Hematopoietic multipotent progenitor cell treated with erythropoietin and hydrocortisone succinate and interleukin-3 and kit ligand, for 17 days (in vitro differentiated cells): ENCODE results near the gene PTPRM.

ENCODE experiments used
- DNase-seq: peaks from one replicate; pipeline ENCODE4 v3.0.0-alpha.2; 2015; ENCODE audit warnings: low spot score

PTPRM gene

DNA sequence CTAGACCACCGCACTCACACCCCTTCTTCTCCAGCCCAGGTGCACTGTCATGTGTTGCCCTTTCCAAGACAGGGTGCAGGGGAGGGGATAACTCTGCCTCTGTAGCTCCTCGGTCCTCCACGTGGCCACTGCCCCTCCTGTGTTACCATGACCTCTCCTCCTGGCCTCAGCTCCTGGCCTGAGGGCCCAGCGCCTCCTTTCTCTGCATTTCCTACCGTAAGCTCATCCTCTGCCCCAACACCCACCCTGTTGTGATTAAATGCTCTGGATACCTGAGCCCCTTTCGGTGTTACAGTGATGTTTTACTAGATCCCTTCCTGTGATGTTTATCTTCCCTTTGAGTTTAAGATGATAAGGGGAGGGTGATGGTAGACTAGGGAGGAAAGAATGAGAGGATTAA is 242.3 kb downstream of the PTPRM start:
- no peak for DNase-seq

- no peak for DNase-seq
Observed at GRCh38 chr18:7809978-7810377, 242.9 kb downstream of the PTPRM start.

DNA sequence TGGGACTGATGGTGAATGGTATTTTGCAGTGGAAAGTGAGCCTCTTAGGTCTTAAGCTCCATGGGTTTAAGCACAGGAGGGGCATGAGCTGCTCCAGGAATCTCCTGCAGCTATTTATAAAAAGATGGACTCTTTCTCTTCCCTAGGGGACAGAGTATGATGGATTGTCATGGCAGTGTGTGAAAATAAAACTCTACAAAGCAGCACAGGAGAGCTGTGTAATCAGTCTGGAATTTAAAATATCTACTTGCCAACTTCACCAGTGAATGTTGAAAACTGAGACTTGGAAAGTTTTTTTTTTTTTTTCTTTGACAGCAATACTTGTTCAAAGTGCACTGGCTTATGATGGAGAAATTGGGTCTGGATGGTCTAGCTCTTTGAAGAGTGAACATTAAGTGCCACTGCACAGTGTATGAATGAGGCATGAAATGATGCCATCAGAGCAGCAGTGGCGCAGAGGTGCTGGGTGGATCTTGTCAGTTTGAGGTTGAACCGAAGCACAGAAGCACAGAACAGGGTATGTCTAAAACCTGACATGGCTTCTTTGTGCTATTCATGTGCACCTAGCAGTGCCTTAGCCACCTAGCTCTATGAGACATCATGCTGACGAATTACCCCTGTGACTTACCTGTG is 245.4 kb downstream of the PTPRM start:
- DNase-seq = no peak

DNA sequence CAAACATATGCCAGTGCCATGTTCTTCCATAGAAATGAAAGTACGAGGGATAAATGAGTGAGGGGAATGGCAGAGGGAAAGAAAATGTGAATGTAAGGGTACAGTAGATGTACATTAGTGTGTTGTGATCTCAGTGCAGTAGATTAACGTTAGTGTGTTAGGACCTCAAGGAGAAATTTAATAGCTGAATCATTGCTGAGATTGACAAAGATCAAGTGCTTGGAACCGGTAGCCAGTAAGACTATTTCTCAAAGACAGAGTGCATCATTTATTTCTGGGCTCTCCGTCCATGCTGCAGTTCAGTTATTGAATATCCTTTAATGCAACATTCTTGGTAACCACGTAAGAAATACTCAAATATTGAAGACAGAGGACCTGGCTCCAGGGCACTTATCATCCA is 246.0 kb downstream of the PTPRM start:
- DNase-seq = no peak

DNA sequence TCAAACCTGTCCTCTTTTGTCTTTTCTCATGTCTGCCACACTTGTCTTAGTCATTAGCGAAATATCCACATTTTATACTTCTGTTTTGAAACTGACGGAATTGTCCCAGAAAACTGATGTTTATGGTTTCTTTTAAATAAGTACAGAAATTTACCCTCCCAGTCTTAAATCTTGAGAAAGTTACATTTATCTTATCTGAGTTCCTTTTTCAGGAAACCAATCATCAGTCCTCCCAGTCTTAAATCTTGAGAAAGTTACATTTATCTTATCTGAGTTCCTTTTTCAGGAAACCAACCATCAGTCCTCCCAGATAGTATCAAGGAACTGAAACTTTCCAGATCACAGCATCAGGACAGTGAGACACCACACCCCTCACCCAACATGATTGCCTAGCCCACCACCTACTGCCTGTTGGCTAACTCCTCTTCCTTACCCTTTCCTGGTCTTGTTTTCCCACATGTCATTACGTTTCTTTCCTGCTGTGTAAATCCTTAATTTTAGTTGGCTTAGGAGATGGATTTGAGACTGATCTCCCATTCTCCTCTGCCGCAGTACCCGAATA is 247.7 kb downstream of the PTPRM start:
- no peak for DNase-seq

- no peak for DNase-seq
Observed at GRCh38 chr18:7815787-7816186, 248.7 kb downstream of the PTPRM start.

DNA sequence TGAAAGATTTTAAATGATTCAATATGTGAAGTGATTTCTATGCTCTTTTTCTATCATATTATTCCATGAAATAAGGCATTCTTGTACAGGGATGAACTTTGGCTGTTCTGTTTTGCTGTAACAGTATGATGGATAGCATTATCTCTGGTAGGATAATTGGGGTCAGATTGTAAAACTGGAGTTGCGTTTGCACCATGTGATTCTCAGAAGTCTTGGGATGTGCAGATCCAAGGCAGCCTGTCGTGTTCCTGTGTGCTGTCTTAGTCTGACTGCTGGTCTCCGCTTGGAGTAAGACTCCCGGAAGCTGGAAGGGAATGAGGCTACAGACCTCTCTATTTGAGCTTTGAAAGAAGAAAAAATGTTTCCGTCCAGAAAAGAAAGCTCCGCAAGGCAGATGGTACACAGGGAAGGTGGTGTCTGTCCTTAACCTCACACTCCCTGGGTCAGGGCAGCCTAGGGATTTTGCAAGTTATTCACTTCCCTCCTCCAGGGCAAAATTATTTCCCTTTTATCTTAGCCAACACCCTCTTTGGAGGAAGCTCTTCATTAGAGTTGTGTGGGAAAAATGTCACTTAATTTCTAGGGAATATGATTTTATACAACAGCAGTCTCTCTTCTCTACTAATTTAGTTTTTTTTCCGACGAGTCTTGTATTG is 250.6 kb downstream of the PTPRM start:
- DNase-seq = no peak

GRCh38 chr18:7821784-7822183 is 254.7 kb downstream of the PTPRM start:
- DNase-seq = no peak

DNA sequence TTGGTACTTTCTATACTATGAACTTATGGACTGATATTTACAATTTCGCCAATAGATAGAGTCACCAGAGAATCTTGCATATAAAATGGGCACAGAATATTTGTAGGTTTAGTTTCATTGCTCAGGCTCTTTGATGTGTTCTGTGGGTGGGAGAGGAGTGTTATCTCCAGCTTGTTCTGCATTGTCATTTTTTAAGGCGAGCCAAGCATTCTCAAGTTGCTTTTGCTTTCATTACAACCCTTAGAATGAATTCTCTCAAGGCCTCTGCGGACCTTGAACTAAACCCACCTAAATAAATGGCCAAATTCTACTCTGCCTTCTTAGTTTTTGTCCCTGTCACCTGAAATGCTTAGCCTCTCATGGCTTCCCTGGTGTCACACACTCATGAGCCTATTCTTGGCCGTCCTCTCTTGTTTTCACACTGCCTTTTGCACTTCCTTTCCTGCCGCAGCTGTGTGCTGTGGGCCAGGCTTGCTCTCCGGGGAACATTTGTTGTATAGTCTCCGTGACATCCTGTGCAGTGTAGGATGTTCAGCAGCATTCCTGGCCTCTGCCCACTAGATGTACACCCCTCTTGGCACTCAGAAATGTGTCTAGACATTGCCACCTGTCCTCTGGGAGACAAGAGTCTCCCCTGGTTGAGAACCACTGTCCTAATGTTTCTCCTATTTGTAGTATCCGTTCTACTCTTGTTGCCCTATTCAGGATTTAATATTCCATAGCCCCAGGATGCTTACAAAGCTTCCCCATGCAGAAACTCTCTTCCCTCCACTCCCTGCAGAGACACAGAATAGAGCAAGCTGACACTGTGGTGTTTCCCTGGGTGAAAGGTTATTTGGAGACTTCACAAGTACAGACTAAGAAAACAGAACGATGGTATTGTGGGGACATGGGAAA is 255.6 kb downstream of the PTPRM start:
- DNase-seq = no peak

DNA sequence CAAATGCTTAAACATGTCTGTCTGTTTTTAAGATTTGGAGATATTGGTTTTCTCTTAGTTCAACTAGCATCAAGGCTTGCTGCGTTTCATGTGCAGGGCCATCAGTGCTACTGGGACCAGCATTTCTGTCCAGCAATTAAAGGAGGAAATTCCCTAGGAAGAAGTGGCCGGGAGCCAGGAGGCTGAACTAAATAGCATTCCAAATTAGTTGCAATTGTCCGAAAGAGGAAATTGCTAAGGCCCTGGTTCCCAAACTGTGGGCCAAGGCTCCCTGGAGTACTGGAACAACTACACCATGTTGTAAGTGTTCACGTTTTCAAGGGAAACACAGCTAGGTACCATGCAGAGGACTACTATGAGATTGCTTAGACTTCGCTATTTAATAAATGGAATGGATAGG is 257.9 kb downstream of the PTPRM start:
- no peak for DNase-seq

DNA sequence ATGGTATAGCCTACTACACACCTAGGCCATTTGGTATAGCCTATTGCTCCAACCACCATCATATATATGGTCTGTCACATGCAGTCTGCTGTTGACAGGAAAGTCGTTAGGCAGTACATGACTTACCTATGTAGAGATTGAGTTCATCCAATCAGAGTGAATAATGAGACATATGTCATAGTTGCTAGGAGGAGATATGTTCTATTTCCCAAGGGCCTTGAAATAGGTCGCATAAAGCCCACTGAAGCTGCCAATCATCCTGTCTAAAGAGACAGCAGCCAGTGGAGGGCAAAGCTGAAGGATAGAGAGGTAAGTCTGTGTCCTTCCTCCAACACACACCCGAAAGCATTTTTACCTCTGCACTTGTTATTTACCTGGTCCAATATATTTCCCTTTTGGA is 263.4 kb downstream of the PTPRM start:
- DNase-seq = no peak

DNA sequence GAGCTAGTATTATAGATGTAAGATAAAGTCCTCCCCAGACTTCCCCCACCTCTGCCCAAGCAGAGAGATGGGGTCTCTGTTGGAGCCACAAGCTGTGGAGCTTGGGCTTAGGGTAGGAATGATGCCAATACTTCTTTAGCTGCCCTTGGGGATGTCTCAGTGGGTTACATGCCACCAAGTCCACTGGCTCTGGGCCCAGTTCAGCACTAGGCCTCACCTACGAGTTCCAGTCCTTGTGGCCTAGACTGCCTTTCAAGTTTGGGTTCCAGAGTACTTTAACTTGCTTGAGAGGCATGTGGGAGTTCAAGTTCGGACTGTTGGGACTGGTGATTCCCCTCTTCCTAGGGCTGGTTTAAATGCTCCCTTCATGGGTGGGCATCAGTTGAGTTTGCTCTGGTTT is 272.4 kb downstream of the PTPRM start:
- no peak for DNase-seq

GRCh38 chr18:7840411-7840810 is 273.3 kb downstream of the PTPRM start:
- no peak for DNase-seq

DNA sequence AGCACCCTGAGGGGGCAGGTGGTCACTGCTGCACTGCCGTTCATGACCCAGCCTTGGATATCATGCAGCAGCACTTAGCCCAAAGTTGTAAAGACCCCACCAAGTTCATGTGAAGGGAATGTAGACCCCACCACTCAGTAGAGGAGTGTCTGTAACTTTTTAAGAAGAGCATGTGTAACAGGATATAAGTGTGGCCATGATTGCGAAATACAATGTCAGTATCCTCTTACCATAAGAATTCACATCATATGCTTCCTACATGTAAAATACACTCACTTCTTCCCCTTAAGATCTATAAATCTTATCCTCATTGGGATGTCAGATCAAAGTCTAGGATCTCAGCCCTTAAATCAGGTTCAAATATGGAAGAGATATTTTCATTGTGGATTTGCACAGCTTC is 276.9 kb downstream of the PTPRM start:
- DNase-seq = no peak

- DNase-seq = no peak
Observed at GRCh38 chr18:7844418-7844817, 277.3 kb downstream of the PTPRM start.

- DNase-seq = no peak
Observed at GRCh38 chr18:7846335-7846734, 279.2 kb downstream of the PTPRM start.

DNA sequence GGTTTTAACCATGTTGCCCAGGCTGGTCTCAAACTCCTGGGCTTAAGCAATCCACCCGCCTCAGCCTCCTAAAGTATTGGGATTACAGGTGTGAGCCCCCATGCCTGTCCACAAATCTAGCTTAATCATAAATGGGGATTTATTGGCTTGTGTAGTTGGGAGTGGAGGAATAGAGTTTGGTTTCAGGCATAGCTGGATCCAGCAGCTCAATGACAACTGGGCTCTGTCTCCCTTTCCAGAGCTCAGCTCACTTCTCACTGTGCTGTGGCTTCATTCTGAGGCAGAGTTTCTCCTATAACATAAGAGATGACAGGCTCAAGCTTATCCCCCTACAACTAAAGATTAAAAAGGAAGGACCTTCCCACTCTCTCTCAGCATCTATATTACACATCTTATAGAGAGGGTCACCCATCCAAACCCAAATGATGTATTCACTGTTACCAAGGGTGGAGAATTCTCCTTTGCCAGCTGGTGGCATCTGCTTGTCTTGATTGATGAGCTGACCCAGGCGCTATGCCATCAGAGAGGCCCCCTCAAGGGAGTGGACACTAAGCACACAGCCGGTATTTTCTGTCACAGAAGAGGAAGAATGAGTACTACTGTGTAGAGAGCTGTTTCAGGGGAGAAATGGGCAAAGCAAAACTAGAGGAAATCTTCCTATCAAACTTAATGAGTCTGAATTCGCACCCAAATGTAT is 280.4 kb downstream of the PTPRM start:
- DNase-seq = no peak

- no peak for DNase-seq
Observed at GRCh38 chr18:7848054-7848412, 280.9 kb downstream of the PTPRM start.

- no peak for DNase-seq
Observed at GRCh38 chr18:7850446-7850845, 283.3 kb downstream of the PTPRM start.

DNA sequence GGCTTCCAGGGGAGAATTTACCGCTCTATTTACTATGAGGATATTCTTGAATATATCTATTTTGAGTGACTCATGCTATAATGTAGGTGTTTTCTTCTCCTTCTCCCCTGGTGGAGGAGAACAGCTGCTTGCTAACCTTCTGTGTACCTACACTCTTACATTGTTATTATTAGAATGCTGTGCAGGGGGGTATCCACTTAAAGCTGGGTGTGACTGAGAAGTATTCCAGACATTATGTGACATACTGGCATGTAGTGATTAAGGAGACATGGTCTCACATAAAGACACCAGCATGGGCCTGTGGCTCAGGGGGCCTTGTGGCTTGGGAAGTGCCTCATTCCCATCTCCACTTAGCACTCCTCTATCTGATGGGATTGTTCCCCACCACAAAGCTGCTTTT is 287.9 kb downstream of the PTPRM start:
- DNase-seq = no peak

GRCh38 chr18:7855671-7856070 is 288.6 kb downstream of the PTPRM start:
- DNase-seq = no peak

- DNase-seq = no peak
Observed at GRCh38 chr18:7856116-7856515, 289.0 kb downstream of the PTPRM start.
